ENCODE results near the gene PCED1B.
"Not testable (repeated sequence)": the region's sequence is repeated elsewhere in the genome, so short reads cannot be mapped to it uniquely, and the experiment has no call there.

Gene PCED1B

GRCh38 chr12:47095446-47096236 lies 16.2 kb downstream of the PCED1B start:
- DNase-seq = no peak

DNA sequence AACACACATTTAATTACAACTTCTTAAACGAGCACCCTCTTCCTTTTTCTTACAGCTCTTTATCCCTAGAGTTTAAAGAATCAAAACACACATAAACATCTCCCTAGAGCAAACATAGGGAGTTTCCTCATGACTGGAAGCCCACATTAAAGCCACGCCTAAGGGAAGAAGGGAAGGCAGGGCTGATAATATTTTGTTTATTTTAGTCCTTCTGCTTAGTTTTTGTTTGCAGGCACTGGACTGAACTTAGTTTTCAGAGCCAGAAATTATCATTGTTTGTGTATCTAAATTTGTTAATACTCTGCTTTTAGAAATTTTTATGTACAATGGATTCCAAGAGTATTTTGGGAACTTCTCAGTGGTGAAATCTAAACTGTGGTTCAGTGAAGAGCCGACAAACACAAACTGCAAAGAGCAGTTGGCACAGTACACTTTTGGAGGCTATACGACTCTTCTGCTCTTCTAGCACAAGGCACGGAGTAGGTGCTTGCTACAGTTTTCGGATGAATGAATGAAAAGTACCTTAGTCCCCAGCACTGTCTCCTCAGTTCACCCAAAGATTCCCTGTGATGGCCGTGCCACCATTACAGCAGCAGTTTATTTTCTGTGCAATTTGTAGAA lies 18.0 kb downstream of the PCED1B start:
- no peak for DNase-seq

DNA sequence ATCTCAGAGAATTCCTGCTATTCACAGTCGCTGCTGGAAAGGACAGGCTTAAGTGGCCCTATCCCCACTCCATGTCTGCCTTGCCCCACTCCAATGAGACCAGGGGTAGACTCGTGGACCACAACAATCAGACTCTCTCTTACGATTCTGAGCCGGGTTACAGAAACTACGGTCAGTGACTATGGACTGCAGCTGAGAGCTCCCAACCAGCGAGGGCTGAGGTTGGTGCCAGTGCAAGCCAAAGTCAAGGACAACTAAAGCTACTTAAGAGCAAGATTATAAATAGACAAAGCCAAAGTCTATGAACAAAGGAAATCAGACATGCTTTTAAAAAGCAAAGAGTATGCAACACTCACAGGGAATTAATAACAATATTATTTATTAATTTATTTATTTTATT lies 18.7 kb downstream of the PCED1B start:
- no peak for DNase-seq

DNA sequence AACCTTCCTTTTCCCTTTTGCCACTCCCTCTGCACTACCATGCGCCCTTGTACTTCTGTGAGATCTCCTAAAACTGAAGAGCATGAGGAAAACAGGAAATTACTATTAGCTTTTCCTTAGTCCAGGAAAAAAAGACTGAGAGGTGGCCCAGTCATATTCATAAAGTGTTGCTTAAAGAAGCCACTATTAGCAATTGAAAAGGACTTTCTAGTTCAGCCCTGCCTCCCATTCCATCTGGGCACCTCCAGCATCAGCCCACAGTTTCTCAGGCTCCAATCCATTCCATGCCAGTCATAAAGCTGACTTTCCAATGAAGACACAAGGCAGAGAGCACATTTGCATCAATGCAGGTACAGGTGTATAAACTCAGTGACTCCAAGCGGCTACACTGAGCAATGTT lies 20.2 kb downstream of the PCED1B start:
- no peak for DNase-seq

DNA sequence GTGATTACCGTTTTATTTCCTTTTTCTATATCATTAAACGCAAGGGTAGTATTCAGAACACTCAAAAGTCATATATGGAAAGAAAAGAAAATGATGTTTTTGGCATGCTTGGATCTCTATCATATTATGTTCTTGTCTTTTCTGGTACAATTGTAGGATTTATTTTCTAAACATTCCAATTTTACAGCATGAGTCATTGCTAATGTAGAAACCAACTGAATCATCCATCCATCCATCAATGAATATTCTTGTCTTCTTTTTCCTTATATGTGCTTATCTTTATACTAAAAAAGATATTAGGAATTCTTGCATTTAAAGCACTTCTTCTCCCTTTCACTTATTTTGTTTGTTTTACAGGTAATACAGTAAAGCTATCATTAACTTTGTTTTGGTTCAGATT lies 20.7 kb downstream of the PCED1B start:
- DNase-seq = no peak

DNA sequence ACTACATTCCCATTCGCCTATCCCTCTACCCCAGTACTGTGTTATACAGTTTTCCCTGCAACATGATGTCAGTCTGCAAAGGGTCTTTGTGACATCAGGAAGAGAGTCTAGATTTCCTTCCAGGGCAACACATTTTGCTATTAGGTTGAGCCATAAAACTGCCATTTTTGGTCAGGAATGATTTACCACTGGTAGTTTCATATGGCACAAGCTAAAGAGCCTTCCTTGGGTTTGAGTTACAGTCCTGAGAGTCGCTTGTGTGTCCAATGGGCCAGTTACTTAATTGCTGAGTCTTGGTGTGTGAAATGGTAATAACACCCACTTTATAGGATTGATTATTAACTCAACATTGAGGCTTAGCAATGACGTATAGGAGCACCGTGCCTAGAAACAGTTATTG lies 23.0 kb downstream of the PCED1B start:
- no peak for DNase-seq

GRCh38 chr12:47102845-47103651 lies 23.6 kb downstream of the PCED1B start:
- no peak for DNase-seq

- DNase-seq = no peak
These were observed 26.7 kb downstream of the PCED1B start for GRCh38 chr12:47105914-47106674.

GRCh38 chr12:47107446-47107845 lies 28.0 kb downstream of the PCED1B start:
- no peak for DNase-seq

DNA sequence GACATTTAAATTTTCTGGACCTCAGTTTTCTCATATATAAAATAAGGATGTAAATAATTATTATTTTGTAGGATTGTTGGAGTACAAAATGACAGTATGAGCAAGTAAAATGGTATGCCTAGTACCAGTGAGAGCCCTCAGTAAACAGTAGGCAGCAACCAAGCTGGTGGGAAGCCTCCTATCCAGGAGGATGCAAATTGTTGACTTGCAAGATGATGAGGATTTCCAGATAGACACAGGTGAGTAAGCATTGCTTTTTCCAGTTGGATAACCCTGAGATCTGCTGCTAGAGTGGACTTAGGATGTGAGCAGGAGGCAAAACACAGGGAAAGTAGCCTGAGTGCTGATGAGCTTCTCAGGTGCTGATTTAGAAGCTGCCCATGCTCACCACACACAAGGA lies 28.5 kb downstream of the PCED1B start:
- no peak for DNase-seq

DNA sequence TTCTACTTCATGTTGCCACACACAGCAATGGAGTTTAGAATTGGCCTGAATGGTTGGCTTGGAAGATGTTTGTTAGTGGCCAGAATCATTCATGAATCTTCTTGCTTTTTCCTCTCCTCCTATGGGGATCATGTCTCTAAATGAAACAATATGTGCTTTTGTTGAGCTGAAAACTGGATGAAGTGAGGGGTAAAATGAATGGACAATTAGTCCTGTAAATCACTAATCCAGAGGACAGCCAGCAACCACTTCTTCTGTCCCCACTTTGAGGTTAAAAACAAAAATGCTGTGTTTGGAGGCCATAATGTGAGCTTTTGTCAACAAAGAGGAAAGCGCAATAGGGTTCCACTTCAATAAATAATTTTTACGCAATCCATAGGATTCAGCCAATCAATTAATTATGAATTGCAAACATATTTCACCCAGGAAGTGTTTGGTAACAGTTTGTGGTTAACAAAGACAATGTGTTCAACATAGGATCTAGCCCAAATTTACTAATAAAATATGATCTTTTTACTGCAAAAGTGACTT lies 30.7 kb downstream of the PCED1B start:
- DNase-seq = no peak

GRCh38 chr12:47110718-47111391 lies 31.4 kb downstream of the PCED1B start:
- DNase-seq = peak in 1 of 2 donors; percentile 8

- DNase-seq = peak in 1 of 2 donors; percentile 33
These were observed 32.0 kb downstream of the PCED1B start for GRCh38 chr12:47111392-47111778.

GRCh38 chr12:47111854-47112253 lies 32.4 kb downstream of the PCED1B start:
- DNase-seq = no peak

- no peak for DNase-seq
These were observed 33.3 kb downstream of the PCED1B start for GRCh38 chr12:47112679-47113078.

DNA sequence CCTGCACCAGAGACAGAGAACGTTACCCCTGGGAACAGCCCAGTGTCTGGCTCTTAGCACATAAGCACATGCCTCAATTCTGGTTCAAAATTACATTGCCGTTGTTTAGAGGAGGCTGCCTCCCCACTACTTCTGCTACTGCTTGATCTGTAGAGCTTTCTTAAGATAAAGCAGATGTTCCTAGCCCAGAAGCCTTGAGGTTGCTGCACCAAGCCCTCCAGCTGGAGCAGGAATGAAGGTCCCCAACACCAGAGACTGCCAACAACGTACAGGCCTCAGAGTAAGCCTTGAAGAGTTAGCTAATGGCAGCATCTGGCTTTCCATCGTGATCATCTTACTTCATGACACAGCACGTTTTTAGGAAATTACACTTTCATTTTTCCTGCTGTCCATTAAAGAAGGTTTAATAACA lies 35.1 kb downstream of the PCED1B start:
- DNase-seq = no peak

DNA sequence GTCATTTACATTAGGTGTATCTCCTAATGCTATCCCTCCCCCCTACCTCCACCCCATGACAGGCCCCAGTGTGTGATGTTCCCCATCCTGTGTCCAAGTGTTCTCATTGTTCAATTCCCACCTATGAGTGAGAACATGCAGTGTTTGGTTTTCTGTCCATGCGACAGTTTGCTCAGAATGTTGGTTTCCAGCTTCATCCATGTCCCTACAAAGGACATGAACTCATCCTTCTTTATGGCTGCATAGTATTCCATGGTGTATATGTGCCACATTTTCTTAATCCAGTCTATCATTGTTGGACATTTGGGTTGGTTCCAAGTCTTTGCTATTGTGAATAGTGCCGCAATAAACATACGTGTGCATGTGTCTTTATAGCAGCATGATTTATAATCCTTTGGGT lies 37.9 kb downstream of the PCED1B start:
- not testable (repeated sequence) for DNase-seq

GRCh38 chr12:47120736-47121135 lies 41.3 kb downstream of the PCED1B start:
- DNase-seq = no peak

DNA sequence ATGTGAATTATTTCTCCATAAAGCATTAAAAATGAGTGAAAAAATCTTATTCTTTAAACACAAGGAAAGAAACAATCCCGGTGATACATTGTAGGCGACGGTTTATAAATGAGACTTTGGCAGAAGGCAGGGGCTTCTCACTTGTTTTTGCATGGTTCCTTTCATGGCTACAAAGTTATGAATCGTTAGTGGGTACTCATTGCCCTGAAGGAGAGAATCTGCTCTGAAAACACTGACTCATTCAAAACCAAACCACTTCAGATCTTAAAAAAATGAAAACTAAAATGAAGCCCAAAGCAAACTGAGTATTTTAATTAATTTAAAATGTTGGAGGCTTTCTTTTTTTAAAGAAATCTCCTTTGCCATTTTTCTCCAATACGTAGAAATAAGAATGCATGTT lies 41.7 kb downstream of the PCED1B start:
- no peak for DNase-seq

DNA sequence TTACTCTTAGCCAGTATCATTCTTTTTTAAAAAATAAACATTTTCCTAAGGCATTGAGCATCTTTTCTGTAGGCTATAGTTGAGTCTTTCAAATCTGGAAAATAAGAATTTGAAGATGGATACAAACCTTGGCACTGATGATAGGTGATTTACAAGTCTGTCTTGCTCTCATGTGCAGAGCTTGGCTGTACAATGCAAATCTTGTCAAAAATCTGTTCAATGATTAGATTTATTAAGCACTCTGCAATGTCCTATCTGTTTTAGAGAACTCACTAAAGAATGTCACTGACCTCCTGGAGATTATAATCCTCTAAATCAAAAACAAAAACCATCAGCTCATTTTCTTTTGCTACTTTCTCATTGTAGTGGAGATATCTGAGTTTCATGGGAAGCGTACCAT lies 43.2 kb downstream of the PCED1B start:
- no peak for DNase-seq

DNA sequence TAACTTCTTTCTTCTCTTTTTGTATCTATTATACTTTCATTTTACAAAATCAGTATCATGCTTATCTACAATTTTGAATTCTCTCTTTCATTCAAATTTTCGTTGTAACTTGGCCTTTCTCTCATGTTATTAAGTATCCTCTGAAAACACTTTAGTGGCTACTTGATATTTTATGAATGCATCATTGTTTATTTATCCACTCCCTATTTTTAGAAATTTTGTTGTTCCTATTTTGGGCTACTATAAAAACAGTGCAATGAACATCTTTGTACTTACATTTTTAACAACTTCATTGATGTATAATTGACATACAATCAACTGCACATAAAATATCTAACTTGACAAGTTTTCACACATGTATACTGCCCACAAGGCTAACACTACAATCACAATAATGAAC lies 44.3 kb downstream of the PCED1B start:
- DNase-seq = no peak

DNA sequence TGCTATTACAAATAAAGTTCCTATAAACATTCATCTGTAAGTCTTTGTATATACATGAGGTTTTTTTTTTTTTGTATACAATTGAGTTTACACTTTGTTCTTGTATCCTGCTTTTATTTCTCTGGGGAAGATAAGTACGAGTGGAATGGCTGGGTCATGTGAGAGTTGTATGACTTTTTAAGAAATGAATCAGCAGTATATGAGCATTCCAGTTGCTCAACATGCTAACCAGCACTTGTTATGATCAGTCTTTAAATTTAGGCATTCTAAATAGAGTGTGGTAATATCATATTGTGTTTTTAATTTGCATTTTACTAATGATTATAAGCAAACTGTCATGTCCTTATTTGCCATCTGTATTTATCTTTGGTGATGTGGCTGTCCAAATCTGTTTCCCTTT lies 45.0 kb downstream of the PCED1B start:
- DNase-seq = no peak

All from CD4-positive, alpha-beta T cell treated with Interleukin-4 for 1 hour (primary cell).